A673 (cell line): ENCODE data around the gene WDR7. TPM values are rescaled to one million over a fixed set of nuclear protein-coding genes. Genes with fewer than 3 reads are reported as not detected.

Experiments
- BruUV-seq: library from RNA; stranded (reverse); fragments of 400-500 nt; replicated peaks from 2 replicates; lab custom pipeline; 2021; lab: Mats Ljungman, UMichigan
- CTCF ChIA-PET: fragments of 300-600 bp; sonication (Branson Sonifier 250); formaldehyde crosslinking; loops from one replicate; lab custom pipeline; 2022; ENCODE audit warnings: antibody characterized with exemption; lab: Charles Lee
- POLR2A ChIA-PET: fragments of 300-600 bp; sonication (Branson Sonifier 250); formaldehyde crosslinking; loops from one replicate; lab custom pipeline; 2022; ENCODE audit warnings: antibody characterized with exemption; ENCODE audit not compliant: low non-redundant PET; lab: Charles Lee
- DNase-seq: peaks from one replicate; pipeline ENCODE4 v3.0.0-alpha.2; 2015; ENCODE audit warnings: low spot score
- H3K27ac ChIP-seq: fragments of 200-600 bp; sonication (generic); 2 replicates; pipeline ENCODE4 v1.5.1; 2016; ENCODE audit warnings: mixed run types, low read depth, mild to moderate bottlenecking, mixed read lengths, antibody characterized with exemption, low read length; ENCODE audit not compliant: poor library complexity, severe bottlenecking
- H3K27me3 ChIP-seq: fragments of 200-600 bp; sonication (generic); replicated peaks from 2 replicates; pipeline ENCODE4 v1.6.1; 2017; ENCODE audit warnings: mixed run types, low read depth, mild to moderate bottlenecking, mixed read lengths, antibody characterized with exemption, low read length; ENCODE audit not compliant: insufficient read depth, poor library complexity
- H3K36me3 ChIP-seq: fragments of 200-600 bp; sonication (generic); 2 replicates; pipeline ENCODE4 v1.6.1; 2016; ENCODE audit warnings: mixed run types, mild to moderate bottlenecking, mixed read lengths, antibody characterized with exemption, low read length; ENCODE audit not compliant: insufficient read depth, poor library complexity, severe bottlenecking
- H3K4me1 ChIP-seq: fragments of 200-600 bp; sonication (generic); 2 replicates; pipeline ENCODE4 v1.6.1; 2017; ENCODE audit warnings: mixed run types, mild to moderate bottlenecking, mixed read lengths, antibody characterized with exemption, low read length; ENCODE audit not compliant: insufficient read depth, poor library complexity, severe bottlenecking
- H3K4me3 ChIP-seq: fragments of 200-600 bp; sonication (generic); 2 replicates; pipeline ENCODE4 v1.5.1; 2016; ENCODE audit warnings: low read depth, mixed run types, mild to moderate bottlenecking, mixed read lengths, low read length; ENCODE audit not compliant: poor library complexity, severe bottlenecking
- H3K9me3 ChIP-seq: fragments of 200-600 bp; sonication (generic); 2 replicates; pipeline ENCODE4 v1.6.1; 2016; ENCODE audit warnings: mixed run types, low read depth, mild to moderate bottlenecking, mixed read lengths, antibody characterized with exemption, low read length; ENCODE audit not compliant: poor library complexity, severe bottlenecking
- EZH2 ChIP-seq: fragments of 200-600 bp; sonication (generic); IDR thresholded peaks from 2 replicates; pipeline ENCODE4 v1.6.1; 2017; ENCODE audit warnings: borderline replicate concordance, low read depth, mild to moderate bottlenecking, mixed read lengths, antibody characterized with exemption, low read length; ENCODE audit not compliant: poor library complexity, severe bottlenecking
- intact Hi-C: fragments of 100-400 bp; cut with micrococcal nuclease; formaldehyde crosslinking; loops from one replicate; pipeline ENCODE4 v1.10.0; 2022; ENCODE audit not compliant: unreplicated experiment
- total RNA-seq: library from RNA; stranded (reverse); gene quantifications from 2 replicates; pipeline ENCODE4 v1.2.3, GENCODE V29; 2021
- TF ChIP-seq, protein P1 (sequence below): fragments of 300-800, 200-600 bp; sonication (generic); conservative IDR thresholded peaks from 2 replicates; pipeline ENCODE4 v1.5.1; 2017; ENCODE audit warnings: low read depth, mild to moderate bottlenecking, antibody characterized with exemption, low read length, moderate library complexity, mixed read lengths

Gene WDR7
- total RNA-seq, 1 experiment from 2014 or later = 21.2 TPM

- no TSS peak for BruUV-seq
- Histone ChIP-seq H3K4me1 (peaks cover 7% of the 10 kb centered on the region), H3K27me3 (no peaks in the 10 kb centered on the region), H3K36me3 (no peaks in the 10 kb centered on the region), H3K27ac (no peak overlapping the region), H3K4me3 (no peak overlapping the region), H3K9me3 (no peaks in the 10 kb centered on the region)
- no peak for TF ChIP-seq EZH2
- TF ChIP-seq, protein P1, sequence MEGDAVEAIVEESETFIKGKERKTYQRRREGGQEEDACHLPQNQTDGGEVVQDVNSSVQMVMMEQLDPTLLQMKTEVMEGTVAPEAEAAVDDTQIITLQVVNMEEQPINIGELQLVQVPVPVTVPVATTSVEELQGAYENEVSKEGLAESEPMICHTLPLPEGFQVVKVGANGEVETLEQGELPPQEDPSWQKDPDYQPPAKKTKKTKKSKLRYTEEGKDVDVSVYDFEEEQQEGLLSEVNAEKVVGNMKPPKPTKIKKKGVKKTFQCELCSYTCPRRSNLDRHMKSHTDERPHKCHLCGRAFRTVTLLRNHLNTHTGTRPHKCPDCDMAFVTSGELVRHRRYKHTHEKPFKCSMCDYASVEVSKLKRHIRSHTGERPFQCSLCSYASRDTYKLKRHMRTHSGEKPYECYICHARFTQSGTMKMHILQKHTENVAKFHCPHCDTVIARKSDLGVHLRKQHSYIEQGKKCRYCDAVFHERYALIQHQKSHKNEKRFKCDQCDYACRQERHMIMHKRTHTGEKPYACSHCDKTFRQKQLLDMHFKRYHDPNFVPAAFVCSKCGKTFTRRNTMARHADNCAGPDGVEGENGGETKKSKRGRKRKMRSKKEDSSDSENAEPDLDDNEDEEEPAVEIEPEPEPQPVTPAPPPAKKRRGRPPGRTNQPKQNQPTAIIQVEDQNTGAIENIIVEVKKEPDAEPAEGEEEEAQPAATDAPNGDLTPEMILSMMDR = no peak
- ChIA-PET POLR2A (no interaction called here), CTCF (no interaction called here)
- DNase-seq = no peak
- intact Hi-C loops = no loop called here
Observed at GRCh38 chr18:56952026-56952425, 300.9 kb downstream of the WDR7 start.

DNA sequence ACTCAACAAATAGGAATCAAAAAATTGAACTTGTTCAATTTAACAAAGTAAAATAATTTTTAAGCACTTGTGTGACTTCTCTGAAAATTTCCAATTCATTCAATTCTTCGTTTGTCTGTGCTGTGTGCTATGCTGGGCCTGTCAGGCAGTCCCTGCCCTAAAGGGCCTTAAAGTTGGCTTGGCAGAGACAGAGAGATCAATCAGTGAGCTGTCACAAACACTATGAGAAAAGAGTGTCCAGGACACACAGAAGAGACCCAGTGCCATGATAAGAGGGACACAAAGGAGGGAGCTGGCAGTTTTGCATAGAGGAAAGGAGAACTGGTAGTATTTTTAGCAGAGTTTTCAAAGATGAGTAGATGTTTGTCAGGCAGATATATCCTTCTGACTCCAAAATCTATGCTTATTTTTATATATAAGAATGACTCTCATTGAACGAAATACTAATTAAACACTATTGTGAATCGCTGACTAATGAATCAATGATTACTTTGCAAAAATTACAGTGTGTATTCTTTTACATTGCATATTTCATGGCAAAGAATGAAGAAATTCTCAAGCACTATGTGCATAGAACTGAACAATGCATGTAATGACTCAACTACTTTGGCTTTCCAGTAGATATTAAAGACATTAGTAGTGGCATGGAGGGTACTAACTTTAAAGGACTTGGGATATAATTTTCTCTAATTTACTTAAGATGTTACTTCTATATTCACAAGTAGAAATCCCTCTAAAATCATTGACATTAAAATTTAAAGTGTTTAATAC is 302.5 kb downstream of the WDR7 start:
- Histone ChIP-seq H3K27me3 (no peaks in the 10 kb centered on the region), H3K36me3 (no peaks in the 10 kb centered on the region), H3K9me3 (no peaks in the 10 kb centered on the region), H3K4me1 (peaks cover 1% of the 10 kb centered on the region), H3K27ac (no peak overlapping the region), H3K4me3 (no peak overlapping the region)
- intact Hi-C loops = no loop called here
- ChIA-PET POLR2A (no interaction called here), CTCF (no interaction called here)
- no peak for DNase-seq
- BruUV-seq = no TSS peak
- TF ChIP-seq, protein P1 = no peak
- TF ChIP-seq EZH2 = no peak

- BruUV-seq = no TSS peak
- Histone ChIP-seq H3K4me1 (no peaks in the 10 kb centered on the region), H3K9me3 (no peaks in the 10 kb centered on the region), H3K27me3 (no peaks in the 10 kb centered on the region), H3K4me3 (no peak overlapping the region), H3K36me3 (no peaks in the 10 kb centered on the region), H3K27ac (no peak overlapping the region)
- no peak for DNase-seq
- TF ChIP-seq EZH2 = no peak
- TF ChIP-seq, protein P1 = no peak
- POLR2A ChIA-PET = no interaction called here
- CTCF ChIA-PET = no interaction called here
- intact Hi-C loops = no loop called here
Observed at GRCh38 chr18:56955490-56955889, 304.3 kb downstream of the WDR7 start.
